Nephron progenitor cell (in vitro differentiated cells): ENCODE results near the gene ARHGEF25.

Source experiments
- DNase-seq: peaks from one replicate; pipeline ENCODE4 v3.0.0; 2021
- H3K27ac Mint-ChIP-seq: 2 replicates; pipeline ENCODE4 v1.8.0; 2021; ENCODE audit warnings: mild to moderate bottlenecking, moderate library complexity, mixed read lengths
- H3K27me3 Mint-ChIP-seq: 2 replicates; pipeline ENCODE4 v1.8.0; 2021; ENCODE audit warnings: mild to moderate bottlenecking, low read depth, mixed read lengths; ENCODE audit not compliant: poor library complexity
- H3K36me3 Mint-ChIP-seq: 2 replicates; pipeline ENCODE4 v1.8.0; 2021; ENCODE audit warnings: low read depth, mixed read lengths
- H3K4me1 Mint-ChIP-seq: 2 replicates; pipeline ENCODE4 v1.8.0; 2021; ENCODE audit warnings: mixed read lengths
- H3K4me3 Mint-ChIP-seq: 2 replicates; pipeline ENCODE4 v1.8.0; 2021; ENCODE audit warnings: mild to moderate bottlenecking, moderate library complexity, mixed read lengths
- H3K9me3 Mint-ChIP-seq: 2 replicates; pipeline ENCODE4 v1.8.0; 2021; ENCODE audit warnings: mild to moderate bottlenecking, moderate library complexity, mixed read lengths
- TF ChIP-seq, protein P1 (sequence below): fragments of 200-600 bp; sonication (generic); IDR thresholded peaks from 2 replicates; pipeline ENCODE4 v1.5.0; 2021; ENCODE audit warnings: antibody characterized with exemption

ARHGEF25 gene

DNA sequence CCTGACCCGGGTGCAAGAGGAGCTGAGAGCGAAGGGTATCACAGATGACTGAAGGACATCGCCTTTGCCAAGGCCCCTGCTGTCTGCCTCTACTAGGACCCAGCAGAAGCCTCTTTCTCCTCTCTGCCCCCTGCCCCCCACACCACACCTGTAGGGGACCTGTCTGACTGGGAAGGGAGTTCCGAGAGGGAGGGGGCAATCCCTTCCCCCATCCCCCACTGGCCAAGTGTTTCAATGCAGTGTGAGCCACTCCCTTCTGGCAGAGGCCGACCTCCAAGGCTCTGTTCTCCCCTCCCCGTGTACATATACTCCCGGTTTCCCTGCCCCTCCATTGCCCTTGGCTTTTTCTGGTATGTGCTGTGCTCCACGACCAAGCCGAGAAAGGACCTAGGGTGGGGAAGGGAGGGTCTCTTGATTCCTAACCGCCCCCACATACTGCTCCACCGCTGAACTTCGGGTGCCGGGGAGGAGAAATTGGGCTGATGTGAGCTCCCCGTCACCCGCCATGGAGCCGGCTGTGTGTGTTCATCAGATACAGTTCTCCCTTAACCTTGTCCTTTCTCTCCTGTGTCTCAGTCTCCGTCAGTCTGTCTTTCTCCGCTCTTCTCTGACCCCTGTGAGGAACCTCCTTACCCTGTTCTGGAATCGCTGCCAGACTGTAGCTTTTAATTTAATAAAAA, 2.0 kb upstream of the ARHGEF25 start:
- DNase-seq = no peak
- no peaks in the 10 kb centered on the region for H3K9me3 Mint-ChIP-seq
- H3K27ac Mint-ChIP-seq = no peak overlapping the region
- TF ChIP-seq, protein P1, sequence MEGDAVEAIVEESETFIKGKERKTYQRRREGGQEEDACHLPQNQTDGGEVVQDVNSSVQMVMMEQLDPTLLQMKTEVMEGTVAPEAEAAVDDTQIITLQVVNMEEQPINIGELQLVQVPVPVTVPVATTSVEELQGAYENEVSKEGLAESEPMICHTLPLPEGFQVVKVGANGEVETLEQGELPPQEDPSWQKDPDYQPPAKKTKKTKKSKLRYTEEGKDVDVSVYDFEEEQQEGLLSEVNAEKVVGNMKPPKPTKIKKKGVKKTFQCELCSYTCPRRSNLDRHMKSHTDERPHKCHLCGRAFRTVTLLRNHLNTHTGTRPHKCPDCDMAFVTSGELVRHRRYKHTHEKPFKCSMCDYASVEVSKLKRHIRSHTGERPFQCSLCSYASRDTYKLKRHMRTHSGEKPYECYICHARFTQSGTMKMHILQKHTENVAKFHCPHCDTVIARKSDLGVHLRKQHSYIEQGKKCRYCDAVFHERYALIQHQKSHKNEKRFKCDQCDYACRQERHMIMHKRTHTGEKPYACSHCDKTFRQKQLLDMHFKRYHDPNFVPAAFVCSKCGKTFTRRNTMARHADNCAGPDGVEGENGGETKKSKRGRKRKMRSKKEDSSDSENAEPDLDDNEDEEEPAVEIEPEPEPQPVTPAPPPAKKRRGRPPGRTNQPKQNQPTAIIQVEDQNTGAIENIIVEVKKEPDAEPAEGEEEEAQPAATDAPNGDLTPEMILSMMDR = no peak
- peak overlapping the region; percentile 82 for H3K4me3 Mint-ChIP-seq
- peaks cover 38% of the 10 kb centered on the region for H3K4me1 Mint-ChIP-seq
- peaks cover 35% of the 10 kb centered on the region for H3K36me3 Mint-ChIP-seq
- H3K27me3 Mint-ChIP-seq = peaks cover 62% of the 10 kb centered on the region

DNA sequence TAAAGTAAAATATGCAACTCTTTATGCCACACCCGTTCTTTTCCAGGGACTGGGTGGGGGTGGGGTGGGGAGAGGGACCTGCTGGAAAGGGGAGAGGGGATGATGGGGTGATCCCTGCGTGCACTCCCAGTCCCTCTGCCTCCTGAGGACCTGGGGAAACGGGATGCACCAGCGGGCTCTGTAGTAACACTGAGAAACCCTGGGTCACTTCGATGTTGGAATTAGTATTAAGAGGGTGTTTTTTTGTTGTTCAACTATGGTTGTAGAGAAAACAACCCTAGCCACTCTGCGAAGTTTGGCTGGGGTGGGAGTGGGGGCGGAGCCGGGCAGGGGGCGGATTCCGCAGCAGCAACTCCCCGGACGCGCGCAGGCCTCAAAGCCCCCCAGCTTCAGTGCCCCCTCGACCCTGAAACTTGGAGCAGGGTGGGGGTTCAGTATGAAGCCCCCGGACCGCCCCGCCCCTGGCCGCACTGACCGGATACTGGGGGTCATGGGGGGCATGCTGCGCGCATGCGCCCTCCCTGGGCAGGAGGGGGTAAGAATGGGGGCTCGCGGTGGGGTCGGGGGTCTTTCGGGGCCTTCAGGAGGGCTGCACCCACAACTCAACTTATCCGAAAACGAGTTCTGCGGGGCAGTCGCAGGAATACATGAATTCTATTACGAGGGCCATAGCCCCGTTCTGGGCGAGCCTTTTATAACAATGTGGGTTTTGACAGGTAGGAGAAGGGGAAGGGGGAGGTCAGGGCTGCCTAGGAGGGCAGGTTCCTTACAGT, 1.3 kb upstream of the ARHGEF25 start:
- TF ChIP-seq, protein P1 = no peak
- H3K4me3 Mint-ChIP-seq = peak overlapping the region; percentile 82
- peaks cover 42% of the 10 kb centered on the region for H3K36me3 Mint-ChIP-seq
- H3K4me1 Mint-ChIP-seq = peaks cover 35% of the 10 kb centered on the region
- no peaks in the 10 kb centered on the region for H3K9me3 Mint-ChIP-seq
- peaks cover 69% of the 10 kb centered on the region for H3K27me3 Mint-ChIP-seq
- DNase-seq = peak; percentile 38
- H3K27ac Mint-ChIP-seq = no peak overlapping the region

DNA sequence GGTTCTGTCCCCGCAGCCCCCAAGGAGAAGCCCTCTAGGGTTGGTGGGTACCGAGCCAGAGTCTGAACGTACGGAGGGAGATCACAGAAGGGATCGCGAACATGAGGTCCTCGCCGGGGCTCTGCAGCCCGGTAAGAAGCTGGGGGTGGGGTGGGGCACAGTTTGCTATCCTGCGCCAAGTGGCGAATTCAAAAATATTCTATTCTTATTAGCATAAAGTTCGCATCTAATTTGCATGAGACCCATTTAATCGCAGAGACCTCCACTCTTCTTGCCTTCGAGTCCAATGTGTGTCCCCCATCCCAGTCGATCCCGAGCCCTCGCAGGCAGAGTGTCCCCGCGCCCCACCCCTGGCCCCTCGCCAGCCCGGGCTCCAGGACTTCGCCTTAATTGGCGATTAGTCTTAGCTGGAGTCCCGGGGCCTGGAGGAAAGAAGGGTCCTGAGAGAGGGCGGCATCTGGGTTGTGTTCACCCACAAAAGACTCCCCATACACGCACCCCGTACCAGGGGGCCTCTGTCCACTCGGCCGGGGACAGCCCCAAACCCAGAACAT, 604 bp upstream of the ARHGEF25 start:
- TF ChIP-seq, protein P1 = no peak
- peaks cover 48% of the 10 kb centered on the region for H3K36me3 Mint-ChIP-seq
- no peak overlapping the region for H3K27ac Mint-ChIP-seq
- peaks cover 29% of the 10 kb centered on the region for H3K4me1 Mint-ChIP-seq
- peaks cover 71% of the 10 kb centered on the region for H3K27me3 Mint-ChIP-seq
- no peaks in the 10 kb centered on the region for H3K9me3 Mint-ChIP-seq
- peak overlapping the region; percentile 82 for H3K4me3 Mint-ChIP-seq
- peak; percentile 28 for DNase-seq

DNA sequence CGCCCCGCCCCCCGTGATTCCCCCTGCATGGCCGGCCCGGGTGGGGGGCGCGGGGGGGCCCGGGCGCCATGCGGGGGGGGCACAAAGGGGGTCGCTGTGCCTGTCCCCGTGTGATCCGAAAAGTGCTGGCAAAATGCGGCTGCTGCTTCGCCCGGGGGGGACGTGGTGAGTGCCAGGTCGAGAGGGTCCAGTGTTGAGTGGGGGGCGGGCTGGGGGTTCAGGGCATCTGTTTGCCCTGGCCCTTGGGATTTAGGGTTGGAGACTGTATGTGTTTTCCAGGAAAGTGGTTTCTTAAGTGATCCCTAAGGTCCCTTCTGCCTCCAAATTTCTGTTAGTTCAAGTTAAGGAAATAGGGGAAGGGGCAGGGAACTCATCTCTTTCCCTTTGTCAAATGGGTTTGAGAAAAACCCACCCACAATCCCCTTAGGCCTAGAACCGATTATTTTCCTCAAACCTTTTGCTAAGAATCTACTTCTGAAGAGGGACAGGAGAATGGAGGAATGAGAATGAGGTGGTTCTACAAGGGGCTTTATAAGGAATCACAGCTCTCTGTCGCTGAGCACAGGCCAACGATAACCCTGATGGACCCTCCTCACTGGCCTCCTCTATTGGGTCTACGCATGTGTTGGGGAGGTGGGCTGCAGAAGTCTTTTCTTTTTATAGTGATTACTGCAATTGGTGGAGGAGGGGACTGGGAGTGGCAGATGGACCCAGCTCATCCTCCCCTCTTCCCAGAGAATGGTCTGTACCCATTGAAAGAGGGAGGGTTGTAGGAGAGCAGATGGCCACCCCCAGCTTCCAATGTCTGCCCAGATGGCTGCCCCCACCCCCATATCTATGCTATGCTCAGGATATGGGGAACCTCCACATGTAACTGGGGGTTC, 834 bp downstream of the ARHGEF25 start:
- H3K27ac Mint-ChIP-seq = no peak overlapping the region
- TF ChIP-seq, protein P1 = no peak
- H3K36me3 Mint-ChIP-seq = peaks cover 63% of the 10 kb centered on the region
- no peaks in the 10 kb centered on the region for H3K9me3 Mint-ChIP-seq
- no peak for DNase-seq
- peak overlapping the region; percentile 81 for H3K4me3 Mint-ChIP-seq
- H3K27me3 Mint-ChIP-seq = peaks cover 83% of the 10 kb centered on the region
- peaks cover 24% of the 10 kb centered on the region for H3K4me1 Mint-ChIP-seq

GRCh38 chr12:57612711-57613426, 1.6 kb downstream of the ARHGEF25 start:
- peaks cover 65% of the 10 kb centered on the region for H3K36me3 Mint-ChIP-seq
- no peak overlapping the region for H3K27ac Mint-ChIP-seq
- peak overlapping the region; percentile 81 for H3K4me3 Mint-ChIP-seq
- no peaks in the 10 kb centered on the region for H3K9me3 Mint-ChIP-seq
- TF ChIP-seq, protein P1 = no peak
- H3K27me3 Mint-ChIP-seq = peaks cover 86% of the 10 kb centered on the region
- DNase-seq = no peak
- H3K4me1 Mint-ChIP-seq = peaks cover 24% of the 10 kb centered on the region
